Sigmoid colon (tissue), 4 donors: ENCODE data around the gene CEP57.
"Not testable (repeated sequence)": the region's sequence is repeated elsewhere in the genome, so short reads cannot be mapped to it uniquely, and the experiment has no call there.

Experiments used
- CTCF ChIP-seq, 4 experiments: fragments of 450-650 bp in 3 of 4; fragments of 200-600 bp in 1 of 4; IDR thresholded peaks; one replicate each; pipeline ENCODE4 v1.5.1; 2016 to 2019; ENCODE audit warnings: antibody characterized with exemption in 4 of 4, mild to moderate bottlenecking in 3 of 4, moderate library complexity in 2 of 4
- POLR2AphosphoS5 ChIP-seq, 4 donors: sonication (generic); formaldehyde crosslinking; IDR thresholded peaks; one replicate each; pipeline ENCODE4 v1.6.1; 2017; ENCODE audit warnings: antibody characterized with exemption in 4 of 4

GRCh38 chr11:95806464-95806863, 16.2 kb downstream of the CEP57 start:
- TF ChIP-seq CTCF, POLR2AphosphoS5 (IDR thresholded peaks at IDR 0.05): not testable (repeated sequence)
